ENCODE data around the gene PTPN4.

The PTPN4 gene

GRCh38 chr2:119768742-119769141, 9.0 kb downstream of the PTPN4 start:
- no peak overlapping the region for H3K4me2 ChIP-seq (ENCODE audit: low read depth, low read length)
- H3K79me2 ChIP-seq (ENCODE audit: low read length): peaks cover 93% of the 10 kb centered on the region
- H3F3A ChIP-seq (ENCODE audit: insufficient read depth, low read length): no peaks in the 10 kb centered on the region
- H3K4me1 ChIP-seq (ENCODE audit: low read length): no peaks in the 10 kb centered on the region
- H3K27ac ChIP-seq (ENCODE audit: low read length): no peak overlapping the region
- no peak for DNase-seq
- no peaks in the 10 kb centered on the region for H3K9me2 ChIP-seq (replicated peaks; ENCODE audit: insufficient read depth, low read length)
- H3K36me3 ChIP-seq (replicated peaks; ENCODE audit: insufficient read depth, low read length): no peaks in the 10 kb centered on the region
- no peak for TF ChIP-seq CTCF (IDR thresholded peaks at IDR 0.05; ENCODE audit: low read length)
- H4K20me1 ChIP-seq (ENCODE audit: insufficient read depth, low read length): no peaks in the 10 kb centered on the region
- H3K27me3 ChIP-seq (replicated peaks; ENCODE audit: insufficient read depth, low read length): no peaks in the 10 kb centered on the region
- no peak overlapping the region for H3K4me3 ChIP-seq (ENCODE audit: low read length)
- H3K9ac ChIP-seq (ENCODE audit: low read length): no peak overlapping the region
- no peaks in the 10 kb centered on the region for H3K9me3 ChIP-seq (replicated peaks; ENCODE audit: insufficient read depth, low read length)
- H2AFZ ChIP-seq (ENCODE audit: low read length): no peak overlapping the region

GRCh38 chr2:119769645-119770044, 9.9 kb downstream of the PTPN4 start:
- no peak overlapping the region for H2AFZ ChIP-seq (ENCODE audit: low read length)
- no peak for DNase-seq
- no peaks in the 10 kb centered on the region for H3K4me1 ChIP-seq (ENCODE audit: low read length)
- TF ChIP-seq CTCF (IDR thresholded peaks at IDR 0.05; ENCODE audit: low read length) (no peak), EZH2phosphoT487 (IDR thresholded peaks at IDR 0.05; ENCODE audit: low read length) (no peak), EZH2 (optimal IDR thresholded peaks at IDR 0.05; ENCODE audit: low read depth, low read length) (no peak)
- H3K27ac ChIP-seq (ENCODE audit: low read length): no peak overlapping the region
- no peaks in the 10 kb centered on the region for H3K36me3 ChIP-seq (replicated peaks; ENCODE audit: insufficient read depth, low read length)
- H3K9ac ChIP-seq (ENCODE audit: low read length): no peak overlapping the region
- H3F3A ChIP-seq (ENCODE audit: insufficient read depth, low read length): no peaks in the 10 kb centered on the region
- no peaks in the 10 kb centered on the region for H3K27me3 ChIP-seq (replicated peaks; ENCODE audit: insufficient read depth, low read length)
- no peak overlapping the region for H3K4me3 ChIP-seq (ENCODE audit: low read length)
- peaks cover 90% of the 10 kb centered on the region for H3K79me2 ChIP-seq (ENCODE audit: low read length)
- no peaks in the 10 kb centered on the region for H4K20me1 ChIP-seq (ENCODE audit: insufficient read depth, low read length)
- no peaks in the 10 kb centered on the region for H3K9me2 ChIP-seq (replicated peaks; ENCODE audit: insufficient read depth, low read length)
- H3K9me3 ChIP-seq (replicated peaks; ENCODE audit: insufficient read depth, low read length): no peaks in the 10 kb centered on the region
- no peak overlapping the region for H3K4me2 ChIP-seq (ENCODE audit: low read depth, low read length)

- Histone ChIP-seq H2AFZ (ENCODE audit: low read length) (no peak overlapping the region), H3K27me3 (replicated peaks; ENCODE audit: insufficient read depth, low read length) (no peaks in the 10 kb centered on the region), H3K4me3 (ENCODE audit: low read length) (no peak overlapping the region), H3K4me1 (ENCODE audit: low read length) (no peaks in the 10 kb centered on the region), H3K9me2 (replicated peaks; ENCODE audit: insufficient read depth, low read length) (no peaks in the 10 kb centered on the region), H3K36me3 (replicated peaks; ENCODE audit: insufficient read depth, low read length) (no peaks in the 10 kb centered on the region), H3K4me2 (ENCODE audit: low read depth, low read length) (no peak overlapping the region), H3K9ac (ENCODE audit: low read length) (no peak overlapping the region), H4K20me1 (ENCODE audit: insufficient read depth, low read length) (no peaks in the 10 kb centered on the region), H3F3A (ENCODE audit: insufficient read depth, low read length) (no peaks in the 10 kb centered on the region), H3K9me3 (replicated peaks; ENCODE audit: insufficient read depth, low read length) (no peaks in the 10 kb centered on the region), H3K27ac (ENCODE audit: low read length) (no peak overlapping the region), H3K79me2 (ENCODE audit: low read length) (peaks cover 75% of the 10 kb centered on the region)
- TF ChIP-seq CTCF (IDR thresholded peaks at IDR 0.05; ENCODE audit: low read length) (no peak), EZH2 (optimal IDR thresholded peaks at IDR 0.05; ENCODE audit: low read depth, low read length) (no peak), EZH2phosphoT487 (IDR thresholded peaks at IDR 0.05; ENCODE audit: low read length) (no peak)
- DNase-seq: no peak
Observed at GRCh38 chr2:119771331-119771730, 11.6 kb downstream of the PTPN4 start.

Measured in MM.1S (cell line).